H1 (cell line): ENCODE measurements around the gene CIT.

ENCODE experiments used
- BCL11A ChIP-seq, 2 experiments: IDR thresholded peaks; one replicate each; pipeline ENCODE4 v1.6.1; 2011; ENCODE audit warnings: low read depth in 2 of 2, low read length in 2 of 2, mild to moderate bottlenecking in 2 of 2
- CBX5 ChIP-seq: fragments of 300-800, 300-1000 bp; sonication (generic); IDR thresholded peaks from 2 replicates; pipeline ENCODE4 v1.7.1; 2016; ENCODE audit warnings: antibody characterized with exemption, low read length, low read depth
- CHD2 ChIP-seq: IDR thresholded peaks from 2 replicates; pipeline ENCODE4 v1.6.1; 2012; ENCODE audit warnings: low read length, improper control_type of control experiment
- MAFK ChIP-seq: IDR thresholded peaks from 2 replicates; pipeline ENCODE4 v1.6.1; 2012; ENCODE audit warnings: low read depth, mild to moderate bottlenecking, improper control_type of control experiment, low read length
- POLR2AphosphoS5 ChIP-seq: IDR thresholded peaks from 2 replicates; pipeline ENCODE4 v1.6.1; 2011; ENCODE audit warnings: low read depth, low read length
- SP1 ChIP-seq: IDR thresholded peaks from 2 replicates; pipeline ENCODE4 v1.6.1; 2011; ENCODE audit warnings: low read depth, low read length
- TEAD4 ChIP-seq: IDR thresholded peaks from 2 replicates; pipeline ENCODE4 v1.6.1; 2012; ENCODE audit warnings: low read depth, low read length, inconsistent platforms, mixed read lengths
- YY1 ChIP-seq: IDR thresholded peaks from 2 replicates; pipeline ENCODE4 v1.6.1; 2011; ENCODE audit warnings: low read depth, mild to moderate bottlenecking, low read length
- TF ChIP-seq, protein P1 (sequence below), 3 experiments: IDR thresholded peaks; 1 replicate in 2 of 3; 2 replicates in 1 of 3; pipeline versions ENCODE4 v1.5.1 to v1.6.1; 2011; ENCODE audit warnings: low read length in 3 of 3, mild to moderate bottlenecking in 3 of 3, inconsistent platforms in 2 of 3, low read depth in 1 of 3, moderate library complexity in 1 of 3; ENCODE audit not compliant: insufficient read depth in 1 of 3; ENCODE audit errors: control extremely low read depth in 1 of 3

DNA sequence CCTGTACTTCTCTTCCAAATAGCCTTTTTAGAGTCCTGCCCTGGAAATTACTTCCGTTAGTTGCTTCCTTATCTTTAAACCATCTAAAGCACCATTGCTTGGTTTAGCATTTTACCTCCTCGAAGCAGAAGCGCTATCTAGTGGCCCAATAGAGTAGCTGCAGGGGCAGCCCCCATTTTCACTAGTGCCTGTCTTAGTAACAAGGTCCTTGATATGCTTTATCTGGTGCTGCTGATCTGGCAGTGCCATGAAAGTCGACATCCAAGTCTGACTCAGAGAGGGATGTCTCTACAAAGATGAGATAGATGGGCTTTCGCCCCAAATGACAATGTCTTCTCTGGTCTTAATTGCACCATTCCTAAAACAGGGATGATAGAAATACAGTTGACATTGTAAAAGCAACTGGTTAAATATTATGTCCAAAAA, 25.0 kb upstream of the CIT start:
- TF ChIP-seq YY1: peak; percentile 67
- TF ChIP-seq POLR2AphosphoS5: no peak
- TF ChIP-seq, protein P1, sequence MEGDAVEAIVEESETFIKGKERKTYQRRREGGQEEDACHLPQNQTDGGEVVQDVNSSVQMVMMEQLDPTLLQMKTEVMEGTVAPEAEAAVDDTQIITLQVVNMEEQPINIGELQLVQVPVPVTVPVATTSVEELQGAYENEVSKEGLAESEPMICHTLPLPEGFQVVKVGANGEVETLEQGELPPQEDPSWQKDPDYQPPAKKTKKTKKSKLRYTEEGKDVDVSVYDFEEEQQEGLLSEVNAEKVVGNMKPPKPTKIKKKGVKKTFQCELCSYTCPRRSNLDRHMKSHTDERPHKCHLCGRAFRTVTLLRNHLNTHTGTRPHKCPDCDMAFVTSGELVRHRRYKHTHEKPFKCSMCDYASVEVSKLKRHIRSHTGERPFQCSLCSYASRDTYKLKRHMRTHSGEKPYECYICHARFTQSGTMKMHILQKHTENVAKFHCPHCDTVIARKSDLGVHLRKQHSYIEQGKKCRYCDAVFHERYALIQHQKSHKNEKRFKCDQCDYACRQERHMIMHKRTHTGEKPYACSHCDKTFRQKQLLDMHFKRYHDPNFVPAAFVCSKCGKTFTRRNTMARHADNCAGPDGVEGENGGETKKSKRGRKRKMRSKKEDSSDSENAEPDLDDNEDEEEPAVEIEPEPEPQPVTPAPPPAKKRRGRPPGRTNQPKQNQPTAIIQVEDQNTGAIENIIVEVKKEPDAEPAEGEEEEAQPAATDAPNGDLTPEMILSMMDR (IDR thresholded peaks at IDR 0.05; ENCODE audit: control extremely low read depth in 1 of 3, insufficient read depth in 1 of 3, low read depth in 1 of 3, low read length in 3 of 3): peak; percentile 40 to 87 (median 81)
- TF ChIP-seq SP1: no peak
- no peak for TF ChIP-seq MAFK
- TF ChIP-seq CBX5: no peak
- TF ChIP-seq TEAD4: no peak
- TF ChIP-seq CHD2: no peak
- no peak for TF ChIP-seq BCL11A (IDR thresholded peaks at IDR 0.05; ENCODE audit: low read depth in 2 of 2, low read length in 2 of 2)
